HEK293T (cell line): ENCODE data around the gene SLC25A20.

ENCODE experiments used
- ARNT ChIP-seq: fragments of 450-650 bp; IDR thresholded peaks from 2 replicates; pipeline ENCODE4 v1.6.1; 2017; ENCODE audit warnings: mild to moderate bottlenecking
- BHLHE40 ChIP-seq: fragments of 450-650 bp; IDR thresholded peaks from 2 replicates; pipeline ENCODE4 v1.6.1; 2016; ENCODE audit warnings: mild to moderate bottlenecking, moderate library complexity, borderline replicate concordance
- CTBP1 ChIP-seq: fragments of 450-650 bp; IDR thresholded peaks from 2 replicates; pipeline ENCODE4 v1.6.1; 2016; ENCODE audit warnings: borderline replicate concordance
- ELF4 ChIP-seq: fragments of 450-650 bp; IDR thresholded peaks from 2 replicates; pipeline ENCODE4 v1.6.1; 2017; ENCODE audit warnings: antibody characterized with exemption
- FOXK2 ChIP-seq: fragments of 450-650 bp; IDR thresholded peaks from 2 replicates; pipeline ENCODE4 v1.6.1; 2016; ENCODE audit warnings: mild to moderate bottlenecking
- FOXM1 ChIP-seq: fragments of 450-650 bp; IDR thresholded peaks from 2 replicates; pipeline ENCODE4 v1.6.1; 2017; ENCODE audit warnings: mild to moderate bottlenecking, borderline replicate concordance
- HDGF ChIP-seq: fragments of 450-650 bp; IDR thresholded peaks from 2 replicates; pipeline ENCODE4 v1.6.1; 2017; ENCODE audit warnings: antibody characterized with exemption, borderline replicate concordance
- SP1 ChIP-seq: fragments of 450-650 bp; IDR thresholded peaks from 2 replicates; pipeline ENCODE4 v1.6.1; 2017
- SUZ12 ChIP-seq: fragments of 450-650 bp; IDR thresholded peaks from 2 replicates; pipeline ENCODE4 v1.6.1; 2016; ENCODE audit warnings: mild to moderate bottlenecking
- ZNF384 ChIP-seq: fragments of 450-650 bp; IDR thresholded peaks from 2 replicates; pipeline ENCODE4 v1.6.1; 2016
- TF ChIP-seq, protein P1 (sequence below): fragments of 450-650 bp; IDR thresholded peaks from 2 replicates; pipeline ENCODE4 v1.6.1; 2016

GRCh38 chr3:48857641-48858040 lies 41.0 kb downstream of the SLC25A20 start:
- TF ChIP-seq FOXM1 = no peak
- TF ChIP-seq, protein P1, sequence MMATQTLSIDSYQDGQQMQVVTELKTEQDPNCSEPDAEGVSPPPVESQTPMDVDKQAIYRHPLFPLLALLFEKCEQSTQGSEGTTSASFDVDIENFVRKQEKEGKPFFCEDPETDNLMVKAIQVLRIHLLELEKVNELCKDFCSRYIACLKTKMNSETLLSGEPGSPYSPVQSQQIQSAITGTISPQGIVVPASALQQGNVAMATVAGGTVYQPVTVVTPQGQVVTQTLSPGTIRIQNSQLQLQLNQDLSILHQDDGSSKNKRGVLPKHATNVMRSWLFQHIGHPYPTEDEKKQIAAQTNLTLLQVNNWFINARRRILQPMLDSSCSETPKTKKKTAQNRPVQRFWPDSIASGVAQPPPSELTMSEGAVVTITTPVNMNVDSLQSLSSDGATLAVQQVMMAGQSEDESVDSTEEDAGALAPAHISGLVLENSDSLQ = no peak
- TF ChIP-seq ELF4 = no peak
- no peak for TF ChIP-seq HDGF
- no peak for TF ChIP-seq ARNT
- no peak for TF ChIP-seq FOXK2
- no peak for TF ChIP-seq BHLHE40
- no peak for TF ChIP-seq SUZ12
- no peak for TF ChIP-seq SP1
- TF ChIP-seq ZNF384 = no peak
- no peak for TF ChIP-seq CTBP1
